Spinal cord (tissue), 10 donors: Measurements from ENCODE around the gene PDX1. TPM values are rescaled to one million over a fixed set of nuclear protein-coding genes. Genes with fewer than 3 reads are reported as not detected.
A peak's percentile ranks its signal among the peaks of the same experiment; 100 is the strongest.

ENCODE experiments used
- DNase-seq, 6 donors: peaks; one replicate each; pipeline versions ENCODE4 v3.0.0 to v3.0.0-alpha.2; 2013 to 2015; ENCODE audit warnings: low spot score in 6 of 6, low read depth in 4 of 6
- H3K27ac ChIP-seq: one replicate; pipeline ENCODE4 v1.5.1; 2013; ENCODE audit warnings: low read depth, low read length, control low read depth
- H3K27me3 ChIP-seq: one replicate; pipeline ENCODE4 v1.6.1; 2013; ENCODE audit warnings: low read length; ENCODE audit not compliant: control insufficient read depth, insufficient read depth
- H3K36me3 ChIP-seq: one replicate; pipeline ENCODE4 v1.6.1; 2013; ENCODE audit warnings: low read length; ENCODE audit not compliant: control insufficient read depth, insufficient read depth
- H3K4me1 ChIP-seq: one replicate; pipeline ENCODE4 v1.6.1; 2013; ENCODE audit warnings: low read length; ENCODE audit not compliant: control insufficient read depth, insufficient read depth
- H3K4me3 ChIP-seq: one replicate; pipeline ENCODE4 v1.5.1; 2013; ENCODE audit warnings: low read depth, low read length, control low read depth
- H3K9me3 ChIP-seq: one replicate; pipeline ENCODE4 v1.6.1; 2013; ENCODE audit warnings: low read length; ENCODE audit not compliant: control insufficient read depth, insufficient read depth
- WGBS: methylation state at CpG from one replicate; pipeline ENCODE4 v1.1.5; 2013; ENCODE audit warnings: missing lambda C conversion rate; ENCODE audit not compliant: insufficient coverage; 5-methylcytosine and 5-hydroxymethylcytosine counted together
- long read RNA-seq, 4 donors: transcript quantifications; one replicate each; lab custom pipeline, GENCODE V29; 2026
- polyA plus RNA-seq, 2 donors: library from polyadenylated mRNA; unstranded; fragments of 120-200 nt; gene quantifications; one replicate each; pipeline ENCODE4 v1.2.1, GENCODE V29; 2013; ENCODE audit not compliant: insufficient read length in 2 of 2
- total RNA-seq, 2 donors: library from RNA; depleted of rRNA in 1 of 2; stranded (reverse); fragments of 120-200 nt in 1 of 2; fragments of >200 nt in 1 of 2; gene quantifications; one replicate each; pipeline versions ENCODE4 v1.2.3 to v1.2.4, GENCODE V29; 2013 to 2014
- donor health status: healthy.

Gene PDX1
- total RNA-seq (not detected), polyA plus RNA-seq (not detected)
- long read RNA-seq, donor 1 = 0 reads
- long read RNA-seq, donor 2 = 0 reads
- long read RNA-seq, donor 3 = 0 reads
- long read RNA-seq, donor 4 = 0 reads

- DNase-seq = peak in 1 of 6 donors; percentile 66
- Histone ChIP-seq H3K4me3 (no peak within 1 kb of the TSS), H3K27ac (no peak within 1 kb of the TSS), H3K36me3 (no peaks in the 10 kb centered on the region), H3K4me1 (peaks cover 49% of the 10 kb centered on the region), H3K27me3 (peaks cover 99% of the 10 kb centered on the region), H3K9me3 (no peaks in the 10 kb centered on the region)
- under 1% methylated on average over 76 of the region's 76 CpGs for WGBS
Observed at GRCh38 chr13:27919934-27920676, at the start of gene PDX1. Gene PDX1 (plus strand): TSS chr13:27920000. CDS start chr13:27920139, 139 bp downstream.

- no peaks in the 10 kb centered on the region for H3K36me3 ChIP-seq
- H3K27ac ChIP-seq = no peak overlapping the region
- no peaks in the 10 kb centered on the region for H3K9me3 ChIP-seq
- peaks cover 13% of the 10 kb centered on the region for H3K27me3 ChIP-seq
- no peak overlapping the region for H3K4me3 ChIP-seq
- no CpG with 5 or more reads among the region's 5 CpGs for WGBS
- H3K4me1 ChIP-seq = no peaks in the 10 kb centered on the region
- no peak for DNase-seq
Observed at GRCh38 chr13:27878274-27878673, 41.5 kb upstream of the PDX1 start.

GRCh38 chr13:27889471-27889870, 30.3 kb upstream of the PDX1 start:
- Histone ChIP-seq H3K9me3 (peaks cover 3% of the 10 kb centered on the region), H3K27me3 (no peaks in the 10 kb centered on the region), H3K36me3 (no peaks in the 10 kb centered on the region), H3K4me3 (no peak overlapping the region), H3K4me1 (no peaks in the 10 kb centered on the region), H3K27ac (no peak overlapping the region)
- no CpG with 5 or more reads among the region's 5 CpGs for WGBS
- DNase-seq = no peak

GRCh38 chr13:27896726-27897125, 23.1 kb upstream of the PDX1 start:
- Histone ChIP-seq H3K4me3 (no peak overlapping the region), H3K9me3 (peaks cover 4% of the 10 kb centered on the region), H3K27me3 (peaks cover under 1% of the 10 kb centered on the region), H3K4me1 (no peaks in the 10 kb centered on the region), H3K27ac (no peak overlapping the region), H3K36me3 (no peaks in the 10 kb centered on the region)
- no peak for DNase-seq

GRCh38 chr13:27904719-27905118, 15.1 kb upstream of the PDX1 start:
- peaks cover 21% of the 10 kb centered on the region for H3K27me3 ChIP-seq
- DNase-seq = no peak
- H3K4me1 ChIP-seq = no peaks in the 10 kb centered on the region
- H3K36me3 ChIP-seq = no peaks in the 10 kb centered on the region
- H3K4me3 ChIP-seq = no peak overlapping the region
- 96% methylated on average over 3 of the region's 3 CpGs for WGBS
- H3K27ac ChIP-seq = no peak overlapping the region
- H3K9me3 ChIP-seq = no peaks in the 10 kb centered on the region

- Histone ChIP-seq H3K36me3 (no peaks in the 10 kb centered on the region), H3K9me3 (no peaks in the 10 kb centered on the region), H3K27ac (no peak overlapping the region), H3K4me1 (no peaks in the 10 kb centered on the region), H3K4me3 (no peak overlapping the region), H3K27me3 (peaks cover 21% of the 10 kb centered on the region)
- 67% methylated on average over 1 of the region's 2 CpGs for WGBS
- no peak for DNase-seq
Observed at GRCh38 chr13:27905650-27906049, 14.2 kb upstream of the PDX1 start.

GRCh38 chr13:27907121-27907787, 12.5 kb upstream of the PDX1 start:
- 87% methylated on average over 3 of the region's 6 CpGs for WGBS

GRCh38 chr13:27909378-27909777, 10.4 kb upstream of the PDX1 start:
- no peaks in the 10 kb centered on the region for H3K9me3 ChIP-seq
- H3K4me1 ChIP-seq = no peaks in the 10 kb centered on the region
- no peak overlapping the region for H3K4me3 ChIP-seq
- H3K36me3 ChIP-seq = no peaks in the 10 kb centered on the region
- H3K27me3 ChIP-seq = peaks cover 38% of the 10 kb centered on the region
- H3K27ac ChIP-seq = no peak overlapping the region
- no CpG with 5 or more reads among the region's 4 CpGs for WGBS
- DNase-seq = no peak

More at GRCh38 chr13:27907121-27907787, 12.5 kb upstream of the PDX1 start:
- Histone ChIP-seq H3K27ac (no peak overlapping the region), H3K27me3 (peaks cover 24% of the 10 kb centered on the region), H3K36me3 (no peaks in the 10 kb centered on the region), H3K4me3 (no peak overlapping the region), H3K9me3 (no peaks in the 10 kb centered on the region), H3K4me1 (no peaks in the 10 kb centered on the region)
- no peak for DNase-seq

GRCh38 chr13:27911521-27911920, 8.3 kb upstream of the PDX1 start:
- no peaks in the 10 kb centered on the region for H3K36me3 ChIP-seq
- no peaks in the 10 kb centered on the region for H3K9me3 ChIP-seq
- WGBS = no CpG with 5 or more reads among the region's 2 CpGs
- H3K27me3 ChIP-seq = peaks cover 58% of the 10 kb centered on the region
- no peak for DNase-seq
- no peak overlapping the region for H3K27ac ChIP-seq
- H3K4me1 ChIP-seq = no peaks in the 10 kb centered on the region
- no peak overlapping the region for H3K4me3 ChIP-seq

- peaks cover 69% of the 10 kb centered on the region for H3K27me3 ChIP-seq
- no CpG with 5 or more reads among the region's 1 CpG for WGBS
- H3K4me3 ChIP-seq = no peak overlapping the region
- DNase-seq = no peak
- H3K36me3 ChIP-seq = no peaks in the 10 kb centered on the region
- no peak overlapping the region for H3K27ac ChIP-seq
- H3K9me3 ChIP-seq = no peaks in the 10 kb centered on the region
- H3K4me1 ChIP-seq = peaks cover 12% of the 10 kb centered on the region
Observed at GRCh38 chr13:27913160-27913559, 6.6 kb upstream of the PDX1 start.
